GM15510 (cell line): ENCODE results near the gene PTPRN2.

Experiments
- POLR2A ChIP-seq: IDR thresholded peaks from 3 replicates; pipeline ENCODE4 v1.6.1; 2011; ENCODE audit warnings: borderline replicate concordance; ENCODE audit not compliant: insufficient read length; ENCODE audit errors: extremely low read depth

The PTPRN2 gene

DNA sequence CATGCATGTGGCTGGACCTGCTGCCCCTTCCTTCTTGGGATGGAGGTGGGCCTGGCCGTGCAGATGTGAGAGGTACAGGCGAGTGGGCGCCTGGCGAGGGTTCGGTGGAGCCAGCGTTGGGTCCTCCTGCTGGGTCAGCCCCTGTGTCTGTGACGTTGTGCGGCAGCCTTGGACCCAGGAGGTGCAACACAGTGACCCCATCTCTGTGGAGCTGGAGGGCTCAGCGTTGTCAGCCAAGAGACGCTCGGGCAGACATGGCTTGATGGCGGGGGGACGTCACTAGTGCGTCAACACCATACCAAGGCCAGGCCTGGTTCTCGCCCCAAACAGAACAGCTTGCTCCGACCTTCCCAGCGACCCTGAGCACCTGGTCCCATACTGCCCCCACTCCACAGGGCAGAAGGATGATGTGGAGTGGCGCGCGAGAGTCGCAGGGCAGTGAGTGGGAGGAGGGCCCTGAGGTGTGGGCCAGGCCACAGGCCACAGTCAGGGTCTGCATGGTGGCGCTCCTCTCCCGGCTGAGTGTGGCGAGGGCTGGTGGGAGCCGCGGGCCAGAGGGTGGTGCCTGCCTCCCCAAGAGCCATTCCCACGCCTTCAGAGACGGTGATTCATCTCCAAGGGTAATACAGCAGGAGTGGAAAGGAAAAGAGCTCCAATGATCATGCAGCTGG is 1066.4 kb downstream of the PTPRN2 start:
- TF ChIP-seq POLR2A, result no peak

- TF ChIP-seq POLR2A, result no peak
Observed at GRCh38 chr7:157520249-157520648, 1067.4 kb downstream of the PTPRN2 start.

DNA sequence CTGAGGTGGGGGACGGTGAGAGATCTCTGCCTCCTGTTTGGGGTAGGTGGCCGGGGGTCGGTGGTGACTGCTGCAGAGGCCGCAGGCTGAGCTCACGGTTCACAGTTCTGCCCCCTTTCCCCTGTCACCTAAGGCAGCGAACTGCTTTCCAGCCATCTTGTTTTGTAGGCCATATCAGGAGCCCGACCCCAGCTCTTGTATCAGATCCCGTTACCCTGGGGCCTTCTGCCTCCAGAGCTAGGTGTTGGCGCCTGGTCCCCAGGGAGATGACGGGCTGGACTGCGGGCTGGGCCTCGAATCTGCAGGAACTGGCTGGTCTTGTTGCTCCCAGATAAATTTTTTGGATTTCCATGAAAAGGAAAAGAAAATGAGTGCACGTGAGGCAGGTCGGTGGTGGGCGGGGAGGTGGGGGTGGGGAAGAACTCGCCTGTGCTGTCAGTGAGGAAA is 1067.8 kb downstream of the PTPRN2 start:
- TF ChIP-seq POLR2A, result no peak

DNA sequence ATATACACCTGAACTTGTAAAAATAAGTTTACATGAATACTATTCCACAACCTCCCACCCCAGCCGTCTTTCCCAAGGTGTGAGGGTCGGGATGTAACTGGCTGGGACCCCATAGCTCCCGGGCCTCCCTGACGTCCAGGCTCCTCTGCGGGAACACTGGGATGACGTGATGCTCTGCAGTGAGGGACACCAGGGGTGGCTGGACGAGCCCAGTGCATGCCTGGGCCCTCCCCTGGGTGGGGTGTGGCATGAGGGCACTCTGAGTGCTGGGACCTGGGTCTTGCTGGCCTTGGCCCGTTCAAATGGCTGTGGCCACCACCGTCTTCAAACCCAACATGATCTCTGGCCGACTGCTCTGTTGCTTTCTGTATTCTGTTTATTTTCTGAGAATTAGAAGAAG is 1068.4 kb downstream of the PTPRN2 start:
- TF ChIP-seq POLR2A, result no peak

- no peak for TF ChIP-seq POLR2A
Observed at GRCh38 chr7:157518514-157519175, 1069.0 kb downstream of the PTPRN2 start.

DNA sequence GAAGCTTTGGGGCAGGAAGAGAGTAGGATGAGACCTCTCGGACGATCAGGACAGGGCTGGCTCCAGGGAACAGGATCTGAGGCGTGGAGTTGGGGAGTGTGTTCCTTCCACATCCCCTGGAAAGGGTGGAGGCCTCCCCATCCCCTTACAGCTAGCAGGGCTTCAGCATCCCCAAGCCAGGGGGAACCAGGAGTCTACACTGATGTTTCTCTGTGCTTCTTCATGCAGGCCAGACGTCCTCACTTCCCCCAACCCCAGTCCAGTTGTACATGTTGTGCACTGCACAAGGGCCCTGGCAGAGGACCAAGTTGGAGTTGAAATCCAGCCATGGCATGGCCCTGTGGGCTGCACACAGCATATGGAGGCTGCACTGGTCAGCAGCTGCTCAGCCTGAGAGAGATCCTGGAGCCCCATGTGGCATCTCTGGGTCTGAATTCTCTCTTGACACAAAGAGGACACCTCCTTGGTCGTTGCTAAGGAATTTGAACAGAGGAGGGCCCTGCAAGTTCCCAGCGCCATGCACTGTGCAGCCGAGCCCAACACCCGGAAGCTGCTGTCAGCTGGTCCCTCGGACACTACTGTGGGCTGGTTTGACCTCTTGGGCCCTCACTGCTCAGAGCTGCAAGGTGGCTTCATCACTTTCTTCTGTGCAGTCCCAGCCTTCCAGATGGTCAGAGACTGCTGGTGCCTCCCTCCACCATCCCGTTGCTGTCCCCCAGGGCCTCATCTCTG is 1069.7 kb downstream of the PTPRN2 start:
- TF ChIP-seq POLR2A, result no peak

DNA sequence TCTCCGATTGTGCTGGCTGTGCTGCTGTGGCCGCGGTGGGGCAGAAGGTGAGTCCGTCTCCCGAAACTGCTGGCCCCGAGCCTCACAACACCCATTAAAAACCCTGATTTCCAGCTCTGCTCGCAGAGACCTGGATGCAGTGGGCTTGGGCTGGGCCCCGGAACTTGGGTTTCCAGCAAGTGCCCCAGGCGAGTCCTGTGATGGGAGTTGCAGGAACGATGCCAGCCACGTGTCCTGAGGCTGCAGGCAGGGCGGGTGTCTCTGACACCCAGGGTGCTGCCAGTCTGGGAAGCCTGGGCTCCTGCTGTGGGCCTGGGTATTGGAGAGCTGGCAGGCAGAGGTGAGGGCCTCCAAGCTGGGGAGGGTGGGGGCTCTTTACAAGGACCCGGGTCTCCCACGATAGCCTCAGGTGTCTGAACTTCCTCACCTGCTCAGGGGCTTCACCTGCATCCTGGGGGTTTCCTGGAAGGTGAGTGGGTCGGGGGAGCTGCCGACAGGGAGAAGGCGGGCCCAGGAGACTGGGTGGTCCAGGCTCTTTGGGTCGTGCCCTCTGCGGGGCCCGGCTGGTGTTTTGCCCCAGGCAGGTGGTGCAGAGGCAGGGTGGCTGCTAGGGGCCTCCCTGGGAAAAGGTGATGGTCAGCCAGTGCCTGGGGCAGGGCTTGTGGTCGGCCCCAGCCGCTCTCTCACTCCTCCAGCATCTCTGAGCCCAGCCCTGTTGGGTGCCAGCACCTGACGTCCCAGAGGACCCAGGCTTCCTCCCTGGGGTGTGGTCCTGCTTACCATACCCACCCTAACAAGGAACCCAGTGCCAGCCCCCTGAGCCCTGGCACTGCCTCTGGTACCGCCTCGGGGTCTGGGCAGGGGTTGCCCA is 1070.5 kb downstream of the PTPRN2 start:
- TF ChIP-seq POLR2A, result no peak

- no peak for TF ChIP-seq POLR2A
Observed at GRCh38 chr7:157516311-157516710, 1071.3 kb downstream of the PTPRN2 start.

- no peak for TF ChIP-seq POLR2A
Observed at GRCh38 chr7:157515342-157516041, 1072.1 kb downstream of the PTPRN2 start.

- TF ChIP-seq POLR2A, result no peak
Observed at GRCh38 chr7:157514746-157515145, 1072.9 kb downstream of the PTPRN2 start.

- TF ChIP-seq POLR2A, result no peak
Observed at GRCh38 chr7:157514306-157514705, 1073.3 kb downstream of the PTPRN2 start.

- TF ChIP-seq POLR2A, result no peak
Observed at GRCh38 chr7:157513682-157514081, 1073.9 kb downstream of the PTPRN2 start.

DNA sequence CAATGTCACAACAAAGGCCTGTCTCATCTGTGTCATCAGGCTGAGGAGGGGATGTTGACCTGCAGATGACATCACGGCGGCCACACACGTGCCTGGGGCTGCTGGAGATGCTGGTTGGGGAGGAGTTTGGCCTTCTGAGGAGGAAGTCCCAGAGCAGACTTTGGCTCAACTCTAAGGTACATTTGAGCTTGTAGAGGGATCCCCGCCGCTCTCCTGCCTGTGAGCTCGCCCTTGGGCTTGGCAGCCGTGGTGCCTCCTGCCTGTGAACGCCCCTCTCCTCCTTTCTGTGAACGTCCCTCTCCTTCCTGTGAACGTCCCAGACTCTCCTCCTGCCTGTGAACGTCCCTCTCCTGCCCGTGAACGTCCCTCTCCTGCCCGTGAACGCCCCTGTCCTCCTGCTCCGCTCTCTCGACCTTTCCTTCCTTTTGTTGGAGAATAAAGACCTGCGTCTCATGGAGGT is 1074.4 kb downstream of the PTPRN2 start:
- TF ChIP-seq POLR2A, result no peak

GRCh38 chr7:157509226-157509625 is 1078.4 kb downstream of the PTPRN2 start:
- TF ChIP-seq POLR2A, result no peak

- TF ChIP-seq POLR2A, result no peak
Observed at GRCh38 chr7:157508477-157508881, 1079.1 kb downstream of the PTPRN2 start.

- TF ChIP-seq POLR2A, result no peak
Observed at GRCh38 chr7:157507987-157508386, 1079.6 kb downstream of the PTPRN2 start.
